Right atrium auricular region (tissue), 2 donors: ENCODE data around the gene GGCT. TPM values are rescaled to one million over a fixed set of nuclear protein-coding genes. Genes with fewer than 3 reads are reported as not detected.
"Not testable (repeated sequence)": the region's sequence is repeated elsewhere in the genome, so short reads cannot be mapped to it uniquely, and the experiment has no call there.

Experiments
- DNase-seq: peaks from one replicate; pipeline ENCODE4 v3.0.0-alpha.2; 2019; ENCODE audit warnings: low spot score
- H3K27ac ChIP-seq, 2 donors: fragments of 200-600 bp; sonication (generic); 1 replicate in 1 of 2; 2 replicates in 1 of 2; pipeline ENCODE4 v1.5.1; 2016 to 2019
- H3K27me3 ChIP-seq, 2 donors: fragments of 200-600 bp; sonication (generic); one replicate each; pipeline versions ENCODE4 v1.5.1 to v1.6.0; 2017 to 2019
- H3K36me3 ChIP-seq: fragments of 200-600 bp; sonication (generic); one replicate; pipeline ENCODE4 v1.5.1; 2016
- H3K4me1 ChIP-seq, 2 donors: fragments of 200-600 bp; sonication (generic); one replicate each; pipeline versions ENCODE4 v1.5.1 to v1.6.0; 2017 to 2019
- H3K4me3 ChIP-seq, 2 donors: fragments of 200-600 bp; sonication (generic); 1 replicate in 1 of 2; 2 replicates in 1 of 2; pipeline ENCODE4 v1.5.1; 2017 to 2019; ENCODE audit warnings: mild to moderate bottlenecking in 1 of 2, moderate library complexity in 1 of 2
- H3K9me3 ChIP-seq, 2 donors: fragments of 200-600 bp; sonication (generic); one replicate each; pipeline ENCODE4 v1.5.1; 2019
- CTCF ChIP-seq, 2 donors: fragments of 200-600 bp; sonication (generic); IDR thresholded peaks; one replicate each; pipeline ENCODE4 v1.5.1; 2019; ENCODE audit warnings: antibody characterized with exemption in 2 of 2
- total RNA-seq, 2 donors: library from RNA; depleted of rRNA; stranded (reverse); fragments of >200 nt; gene quantifications; one replicate each; pipeline ENCODE4 v1.1.0, GENCODE V29; 2016

Gene GGCT
- total RNA-seq, 2 donors from 2014 or later, result 15.1 to 27.6 TPM

DNA sequence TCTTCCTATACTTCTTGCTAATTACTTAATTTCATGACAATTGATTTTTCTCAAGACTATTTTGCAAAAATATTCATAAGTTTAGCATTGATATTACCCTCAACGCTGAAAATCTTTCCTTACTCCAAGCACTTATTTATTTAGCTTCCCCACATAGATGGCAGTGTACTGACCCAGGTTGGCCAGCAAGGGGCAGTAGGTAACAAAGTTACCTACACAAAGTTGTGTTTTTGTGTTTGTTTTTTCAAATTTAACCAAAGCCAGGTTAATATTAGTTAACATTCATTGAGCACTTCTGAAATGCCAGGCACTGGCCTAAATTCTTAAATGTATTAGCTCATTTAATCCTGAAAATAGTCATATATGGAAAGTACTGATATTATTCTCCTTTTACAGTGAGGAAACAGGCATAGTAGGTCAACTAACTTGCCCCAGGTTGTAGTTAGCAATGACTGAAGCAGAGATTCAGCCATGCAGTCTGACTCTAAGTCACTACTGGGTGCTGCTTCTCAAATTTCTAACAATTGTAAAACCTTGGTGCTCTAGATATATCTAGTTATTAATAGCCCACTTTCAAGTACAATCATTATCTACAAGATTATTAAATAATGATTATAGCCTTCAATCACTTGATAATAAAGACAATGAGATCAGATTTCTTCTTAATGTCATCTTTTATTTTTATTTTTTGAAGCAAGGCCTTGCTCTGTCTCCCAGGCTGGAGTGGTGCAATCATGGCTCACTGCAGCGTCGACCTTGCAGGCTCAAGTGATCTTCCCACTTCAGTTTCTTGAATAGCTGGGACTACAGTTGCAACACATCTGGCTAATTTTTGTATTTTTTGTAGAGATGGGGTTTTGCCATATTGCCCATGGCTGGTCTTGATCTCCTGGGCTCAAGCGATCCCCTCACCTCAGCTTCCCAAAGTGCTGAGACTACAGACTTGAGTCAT, 5.8 kb upstream of the GGCT start:
- Histone ChIP-seq H3K36me3 (no peaks in the 10 kb centered on the region), H3K4me1 (peaks cover 0 to 11% of the 10 kb centered on the region in 2 donors), H3K27me3 (no peaks in the 10 kb centered on the region), H3K9me3 (no peaks in the 10 kb centered on the region), H3K27ac (no peak overlapping the region), H3K4me3 (no peak overlapping the region)
- DNase-seq, result no peak
- TF ChIP-seq CTCF (IDR thresholded peaks at IDR 0.05), result peak; percentile 79 to 80

- not testable (repeated sequence) for H3K9me3 ChIP-seq, H3K27ac ChIP-seq, DNase-seq, H3K27me3 ChIP-seq, H3K4me3 ChIP-seq, H3K36me3 ChIP-seq
- peaks cover 0 to 10% of the 10 kb centered on the region in 2 donors for H3K4me1 ChIP-seq
Observed at GRCh38 chr7:30509171-30509857, 4.7 kb upstream of the GGCT start.

GRCh38 chr7:30507346-30507900, 2.8 kb upstream of the GGCT start:
- not testable (repeated sequence) for H3K4me3 ChIP-seq, H3K9me3 ChIP-seq, H3K27me3 ChIP-seq, DNase-seq, H3K36me3 ChIP-seq, H3K27ac ChIP-seq
- H3K4me1 ChIP-seq, result peaks cover 0 to 20% of the 10 kb centered on the region in 2 donors

DNA sequence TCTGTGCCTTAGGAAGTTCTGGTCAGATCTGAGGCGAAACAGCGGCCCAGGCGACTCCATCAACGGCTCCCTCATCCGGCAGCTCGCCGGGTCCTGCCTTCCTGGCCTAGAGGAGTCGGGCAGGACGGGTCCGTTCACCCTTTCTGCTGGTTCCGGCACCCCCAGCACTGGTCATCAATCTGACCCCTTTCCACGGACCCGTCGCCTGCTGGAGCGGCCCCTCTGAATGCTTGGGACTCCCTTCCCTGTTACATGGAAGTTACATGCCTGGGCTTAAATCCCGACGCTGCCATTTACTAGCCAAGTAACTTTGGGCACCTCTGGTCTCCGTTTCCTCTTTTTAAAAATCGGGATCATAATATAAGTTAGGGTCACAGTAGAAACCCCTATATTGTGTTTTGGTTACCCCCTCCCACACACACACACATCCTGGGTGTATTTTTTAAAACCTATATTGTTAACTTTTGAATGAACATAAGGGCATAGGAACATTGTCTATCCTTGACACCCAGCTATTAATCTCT, 607 bp upstream of the GGCT start:
- H3K27me3 ChIP-seq, result no peaks in the 10 kb centered on the region
- no peaks in the 10 kb centered on the region for H3K36me3 ChIP-seq
- no peaks in the 10 kb centered on the region for H3K9me3 ChIP-seq
- no peak for DNase-seq
- peak overlapping the region; percentile 88 for H3K27ac ChIP-seq
- H3K4me3 ChIP-seq, result peak overlapping the region; percentile 49 to 71
- peaks cover 0 to 20% of the 10 kb centered on the region in 2 donors for H3K4me1 ChIP-seq
- peak in 1 of 2 donors; percentile 16 for TF ChIP-seq CTCF (IDR thresholded peaks at IDR 0.05)

DNA sequence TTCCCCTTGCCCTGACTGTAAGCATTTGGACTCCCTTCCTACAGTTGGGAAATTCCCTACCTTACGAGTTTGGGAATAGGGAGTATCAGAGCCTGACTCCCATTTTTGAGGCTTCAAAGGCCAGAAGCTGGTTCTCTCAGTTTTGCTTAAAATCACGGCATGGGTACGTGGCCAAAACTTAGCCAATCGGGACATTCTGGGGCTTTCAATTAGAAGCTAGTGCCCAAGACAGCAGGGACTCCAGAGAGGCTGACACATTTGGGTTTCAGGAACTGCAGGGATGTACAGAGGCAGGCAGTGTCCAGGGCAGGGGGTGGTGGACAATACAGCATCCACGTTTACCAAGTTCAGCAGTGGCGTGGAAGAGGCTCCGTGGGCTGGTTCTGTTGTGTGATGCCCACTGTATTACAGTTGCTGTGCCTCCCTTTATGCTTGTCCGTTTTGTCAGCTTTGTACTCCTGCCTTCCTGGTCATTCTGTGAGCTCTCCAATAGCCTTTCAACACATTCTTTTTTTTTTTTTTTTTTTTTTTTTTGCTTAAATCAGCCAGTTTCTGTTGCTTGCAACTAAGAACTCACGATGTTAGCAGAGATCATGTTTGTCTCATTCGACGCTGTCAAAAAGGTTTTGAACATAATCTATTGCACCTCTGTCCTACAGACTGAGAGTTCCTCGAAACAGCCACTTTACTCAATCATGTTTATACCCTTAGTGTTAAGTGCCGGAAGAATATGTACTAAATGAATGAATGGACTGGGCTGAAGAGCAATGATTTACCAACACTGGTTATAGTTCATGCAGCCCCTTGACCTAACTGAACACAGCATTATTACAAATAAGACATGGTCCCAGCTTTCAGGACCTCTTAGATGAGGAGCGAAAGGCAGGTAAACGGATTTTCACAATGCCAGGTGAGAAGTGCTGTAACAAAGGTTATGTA, 1.1 kb downstream of the GGCT start:
- TF ChIP-seq CTCF (IDR thresholded peaks at IDR 0.05), result no peak
- Histone ChIP-seq H3K4me1 (peaks cover 0 to 20% of the 10 kb centered on the region in 2 donors), H3K27me3 (no peaks in the 10 kb centered on the region), H3K9me3 (no peaks in the 10 kb centered on the region), H3K4me3 (peak overlapping the region; percentile 71 to 75), H3K36me3 (no peaks in the 10 kb centered on the region), H3K27ac (peak overlapping the region in 1 of 2 donors; percentile 88)
- DNase-seq, result no peak
